Common myeloid progenitor, CD34-positive (primary cell): ENCODE measurements around the gene PIP4K2C.
"Not testable (repeated sequence)": the region's sequence is repeated elsewhere in the genome, so short reads cannot be mapped to it uniquely, and the experiment has no call there.

ENCODE experiments used
- CTCF ChIA-PET: fragments of 350-600 bp; sonication (Branson Sonifier 250); formaldehyde crosslinking; loops from one replicate; lab custom pipeline; 2021; ENCODE audit warnings: antibody characterized with exemption; lab: Charles Lee
- POLR2A ChIA-PET: fragments of 350-600 bp; sonication (Branson Sonifier 250); formaldehyde crosslinking; loops from one replicate; lab custom pipeline; 2021; ENCODE audit warnings: antibody characterized with exemption; lab: Charles Lee
- DNase-seq, 3 donors: peaks; one replicate each; pipeline versions ENCODE4 v3.0.0 to v3.0.0-alpha.2; 2013
- H3K27ac ChIP-seq, 2 experiments: 1 replicate in 1 of 2; 2 replicates in 1 of 2; pipeline ENCODE4 v1.7.0; 2013; ENCODE audit warnings: inconsistent platforms in 2 of 2, low read length in 2 of 2, mild to moderate bottlenecking in 2 of 2, low read depth in 1 of 2, moderate library complexity in 1 of 2; ENCODE audit not compliant: severe bottlenecking in 2 of 2, insufficient read depth in 1 of 2, poor library complexity in 1 of 2
- H3K27me3 ChIP-seq, 5 experiments: replicated peaks in 2 of 5; 1 replicate in 3 of 5; 2 replicates in 2 of 5; pipeline versions ENCODE4 v1.6.1 to v1.7.0; 2013; ENCODE audit warnings: low read length in 4 of 5, mild to moderate bottlenecking in 2 of 5, moderate library complexity in 2 of 5, inconsistent platforms in 1 of 5; ENCODE audit not compliant: insufficient read depth in 5 of 5, control insufficient read depth in 4 of 5
- H3K36me3 ChIP-seq, 4 experiments: 1 replicate in 2 of 4; 2 replicates in 2 of 4; pipeline versions ENCODE4 v1.6.1 to v1.7.0; 2013; ENCODE audit warnings: low read length in 3 of 4, control low read depth in 1 of 4, mild to moderate bottlenecking in 1 of 4; ENCODE audit not compliant: control insufficient read depth in 4 of 4, insufficient read depth in 4 of 4
- H3K4me1 ChIP-seq, 4 experiments: 1 replicate in 3 of 4; 2 replicates in 1 of 4; pipeline versions ENCODE4 v1.6.1 to v1.7.1; 2013; ENCODE audit warnings: low read length in 3 of 4, mild to moderate bottlenecking in 3 of 4, control low read depth in 1 of 4, inconsistent platforms in 1 of 4, moderate library complexity in 1 of 4; ENCODE audit not compliant: control insufficient read depth in 4 of 4, insufficient read depth in 4 of 4; ENCODE audit errors: control extremely low read depth in 1 of 4
- H3K4me3 ChIP-seq, 7 experiments: 1 replicate in 4 of 7; 2 replicates in 3 of 7; pipeline versions ENCODE4 v1.5.1 to v1.7.0; 2013; ENCODE audit warnings: mild to moderate bottlenecking in 7 of 7, low read length in 6 of 7, moderate library complexity in 6 of 7, inconsistent platforms in 2 of 7, low read depth in 2 of 7, control low read depth in 1 of 7; ENCODE audit not compliant: insufficient read depth in 4 of 7, control insufficient read depth in 1 of 7; ENCODE audit errors: extremely low read depth in 1 of 7
- H3K9me3 ChIP-seq, 5 experiments: 1 replicate in 4 of 5; 2 replicates in 1 of 5; pipeline versions ENCODE4 v1.6.1 to v1.7.1; 2013; ENCODE audit warnings: low read length in 4 of 5, mild to moderate bottlenecking in 2 of 5, inconsistent platforms in 1 of 5, low read depth in 1 of 5, moderate library complexity in 1 of 5; ENCODE audit not compliant: control insufficient read depth in 4 of 5, insufficient read depth in 2 of 5; ENCODE audit errors: control extremely low read depth in 1 of 5
- WGBS: methylation state at CpG from one replicate; pipeline ENCODE4 v1.1.5; 2013; ENCODE audit not compliant: insufficient coverage; 5-methylcytosine and 5-hydroxymethylcytosine counted together

The PIP4K2C gene

DNA sequence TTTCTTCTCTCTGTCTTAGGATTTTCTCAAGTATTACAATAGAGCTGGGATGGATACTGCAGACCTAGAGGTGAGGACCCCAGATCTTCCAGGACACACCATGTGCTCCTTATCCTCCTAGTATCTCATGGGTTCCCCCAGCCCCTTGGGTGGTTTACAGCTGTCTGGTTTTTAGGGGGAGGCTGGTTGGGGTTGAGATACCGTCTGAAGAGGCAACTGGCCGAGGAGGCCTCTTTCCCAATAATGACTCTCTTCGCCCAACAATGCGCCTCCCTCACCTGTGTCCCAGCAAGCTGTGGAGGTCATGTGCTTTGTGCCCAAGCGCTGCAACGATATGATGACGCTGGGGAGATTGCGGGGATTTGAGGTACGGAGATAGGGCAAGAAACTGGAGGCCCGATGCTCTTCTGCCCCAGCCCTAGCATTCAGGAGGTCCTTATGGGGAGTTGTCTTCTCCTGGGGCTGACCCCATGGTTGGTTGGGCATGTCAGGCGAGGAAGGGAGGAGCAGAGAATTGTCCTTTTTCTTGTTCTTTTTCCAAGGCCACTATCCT, 24.0 kb downstream of the PIP4K2C start:
- Histone ChIP-seq H3K4me1 (peaks cover 0 to 29% (median 14%) of the 10 kb centered on the region in 4 experiments), H3K36me3 (no peaks in the 10 kb centered on the region), H3K27me3 (peaks cover 0 to 79% (median 55%) of the 10 kb centered on the region in 5 experiments), H3K9me3 (no peaks in the 10 kb centered on the region), H3K4me3 (no peak overlapping the region), H3K27ac (no peak overlapping the region)
- ChIA-PET CTCF (interaction anchor here (1.0 to 6.7 kb wide), 7 partner anchors 8 to 91 kb away, joined by 3 to 34 read pairs (median 5); partner anchors contain the start of gene B4GALNT1), POLR2A (no interaction called here)
- 90% methylated on average over 11 of the region's 11 CpGs for WGBS
- no peak for DNase-seq

DNA sequence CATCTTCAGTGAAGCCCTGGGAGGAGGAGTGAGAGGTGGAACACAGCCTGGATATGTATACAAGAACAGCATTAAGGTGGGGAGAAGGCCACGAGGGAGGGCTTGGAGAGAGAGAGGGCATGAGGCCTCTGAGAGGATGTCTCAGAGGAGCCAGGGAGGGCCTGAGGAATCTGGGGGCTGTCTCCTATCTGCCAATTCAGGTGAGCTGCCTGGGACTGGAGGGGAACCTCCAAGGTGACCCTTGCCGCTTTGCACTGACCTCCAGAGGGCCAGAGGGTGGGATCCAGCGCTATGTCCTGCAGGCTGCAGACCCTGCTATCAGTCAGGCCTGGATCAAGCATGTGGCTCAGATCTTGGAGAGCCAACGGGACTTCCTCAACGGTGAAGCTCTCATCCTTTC, 24.6 kb downstream of the PIP4K2C start:
- WGBS: 93% methylated on average over 5 of the region's 5 CpGs
- Histone ChIP-seq H3K27ac (no peak overlapping the region), H3K27me3 (peaks cover 0 to 79% (median 55%) of the 10 kb centered on the region in 5 experiments), H3K4me3 (no peak overlapping the region), H3K36me3 (no peaks in the 10 kb centered on the region), H3K4me1 (peaks cover 0 to 25% (median 11%) of the 10 kb centered on the region in 4 experiments), H3K9me3 (no peaks in the 10 kb centered on the region)
- ChIA-PET POLR2A (no interaction called here), CTCF (interaction anchor here (1.1 to 6.7 kb wide), 6 partner anchors 9 to 91 kb away, joined by 3 to 34 read pairs (median 9); partner anchors contain the start of gene B4GALNT1)
- no peak for DNase-seq

DNA sequence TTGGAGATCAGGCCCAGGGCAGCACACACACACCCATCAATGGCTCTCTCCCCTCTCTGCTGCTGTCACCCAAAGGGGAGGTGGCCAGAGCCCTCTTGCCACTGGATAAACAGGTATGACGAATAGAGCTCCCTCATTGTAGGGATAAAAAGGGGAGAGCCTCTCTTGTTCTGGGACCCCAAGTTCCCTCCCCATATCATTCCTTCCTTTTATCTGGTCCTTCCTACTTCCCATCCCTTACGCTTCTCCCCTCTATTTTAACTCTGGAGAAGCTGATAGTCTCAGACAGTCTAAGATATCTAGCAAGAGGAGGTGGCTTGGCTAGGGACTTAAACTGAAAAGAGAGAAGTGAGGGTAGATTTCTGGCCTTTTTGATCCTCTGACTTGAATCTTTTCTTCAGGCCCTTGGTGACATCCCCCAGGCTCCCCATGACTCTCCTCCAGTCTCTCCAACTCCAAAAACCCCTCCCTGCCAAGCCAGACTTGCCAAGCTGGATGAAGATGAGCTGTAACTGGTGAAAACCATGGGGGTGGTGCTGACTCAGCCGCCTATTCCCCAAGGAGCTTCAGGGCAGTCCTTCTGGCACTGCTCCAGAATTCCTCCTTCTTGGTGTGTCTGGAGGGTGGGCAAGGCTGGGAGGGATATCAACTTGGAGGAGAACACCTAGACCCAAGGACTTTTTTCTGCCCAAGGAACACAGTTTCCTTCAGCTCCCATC, 25.6 kb downstream of the PIP4K2C start:
- Histone ChIP-seq H3K4me1 (peaks cover 0 to 26% (median 16%) of the 10 kb centered on the region in 4 experiments), H3K4me3 (no peak overlapping the region), H3K27ac (no peak overlapping the region), H3K27me3 (peaks cover 0 to 84% (median 63%) of the 10 kb centered on the region in 5 experiments), H3K36me3 (no peaks in the 10 kb centered on the region), H3K9me3 (no peaks in the 10 kb centered on the region)
- 100% methylated on average over 1 of the region's 3 CpGs for WGBS
- ChIA-PET CTCF (interaction anchor here (1.1 to 6.7 kb wide), 5 partner anchors 9 to 92 kb away, joined by 3 to 34 read pairs (median 13); no protein-coding TSS in a partner anchor), POLR2A (no interaction called here)
- no peak for DNase-seq

DNA sequence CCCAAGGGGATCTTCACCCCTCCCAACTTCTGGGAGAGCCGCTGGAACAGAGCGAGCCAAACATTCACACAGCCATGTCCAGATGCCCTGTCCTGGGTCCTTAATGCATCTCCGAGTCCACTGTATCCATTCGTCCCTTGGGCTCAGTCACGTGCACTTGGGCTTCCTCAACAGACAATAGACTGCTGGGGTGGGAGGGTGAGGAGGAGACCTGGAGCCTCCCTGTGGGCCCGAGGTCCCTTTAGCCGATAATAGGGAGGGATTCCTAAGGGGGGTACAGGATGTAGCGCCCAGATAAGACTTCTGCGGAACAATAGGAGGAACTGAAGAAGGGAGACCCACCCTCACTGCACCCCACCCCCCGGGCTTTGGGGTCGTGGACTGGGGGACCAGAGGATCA, 26.9 kb downstream of the PIP4K2C start:
- WGBS: 77% methylated on average over 3 of the region's 11 CpGs
- Histone ChIP-seq H3K27me3 (peaks cover 0 to 87% (median 65%) of the 10 kb centered on the region in 5 experiments), H3K36me3 (no peaks in the 10 kb centered on the region), H3K4me3 (no peak overlapping the region), H3K4me1 (peaks cover 0 to 30% (median 21%) of the 10 kb centered on the region in 4 experiments), H3K27ac (no peak overlapping the region), H3K9me3 (no peaks in the 10 kb centered on the region)
- ChIA-PET CTCF (interaction anchor here (6.7 kb wide), 1 partner anchor 11 kb away, joined by 34 read pairs; no protein-coding TSS in a partner anchor), POLR2A (no interaction called here)
- no peak for DNase-seq

DNA sequence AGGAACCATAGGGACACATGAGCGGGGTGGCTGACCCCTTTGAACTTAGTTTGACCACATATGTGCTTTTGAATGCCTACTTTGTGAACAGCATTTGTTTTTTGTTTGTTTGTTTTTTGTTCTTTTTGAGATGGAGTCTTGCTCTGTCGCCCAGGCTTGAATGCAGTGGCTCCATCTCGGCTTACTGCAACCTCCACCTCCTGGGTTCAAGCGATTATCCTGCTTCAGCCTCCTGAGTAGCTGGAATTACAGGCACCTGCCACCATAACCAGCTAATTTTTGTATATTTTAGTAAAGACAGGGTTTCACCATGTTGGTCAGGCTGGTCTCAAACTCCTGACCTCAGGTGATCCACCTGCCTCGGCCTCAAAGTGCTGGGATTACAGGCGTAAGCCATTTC, 27.4 kb downstream of the PIP4K2C start:
- CTCF ChIA-PET: interaction anchor here (4.8 to 8.6 kb wide), 3 partner anchors 11 to 36 kb away, joined by 34 to 121 read pairs (median 35); partner anchors contain the start of gene DTX3
- POLR2A ChIA-PET, H3K4me3 ChIP-seq, H3K27ac ChIP-seq, DNase-seq, H3K9me3 ChIP-seq, H3K36me3 ChIP-seq: not testable (repeated sequence)
- 100% methylated on average over 2 of the region's 6 CpGs for WGBS
- peaks cover 0 to 87% (median 62%) of the 10 kb centered on the region in 5 experiments for H3K27me3 ChIP-seq
- peaks cover 0 to 30% (median 21%) of the 10 kb centered on the region in 4 experiments for H3K4me1 ChIP-seq

GRCh38 chr12:57618966-57619433, 28.0 kb downstream of the PIP4K2C start:
- ChIA-PET CTCF (interaction anchor here (1.3 to 8.6 kb wide), 5 partner anchors 9 to 36 kb away, joined by 4 to 121 read pairs (median 10); partner anchors contain the start of genes DTX3 and PIP4K2C), POLR2A (no interaction called here)
- peak overlapping the region in 2 of 7 experiments; percentile 48 to 57 for H3K4me3 ChIP-seq

More at GRCh38 chr12:57618966-57619433, 28.0 kb downstream of the PIP4K2C start:
- WGBS: 58% methylated on average over 5 of the region's 16 CpGs
- DNase-seq: no peak
- Histone ChIP-seq H3K9me3 (no peaks in the 10 kb centered on the region), H3K27me3 (peaks cover 0 to 87% (median 60%) of the 10 kb centered on the region in 5 experiments), H3K27ac (no peak overlapping the region), H3K36me3 (no peaks in the 10 kb centered on the region), H3K4me1 (peaks cover 0 to 30% (median 21%) of the 10 kb centered on the region in 4 experiments)
